GM19463 (cell line): ENCODE data around the gene NELFA.

Source experiments
- ATAC-seq: cut with Tn5 transposase; IDR thresholded peaks from one replicate; pipeline ENCODE4 v1.9.1; 2021; ENCODE audit warnings: mild to moderate bottlenecking, moderate library complexity; ENCODE audit not compliant: unreplicated experiment

NELFA gene

GRCh38 chr4:1968686-1969295, 40.0 kb downstream of the NELFA start:
- no peak for ATAC-seq

GRCh38 chr4:1967512-1968149, 41.1 kb downstream of the NELFA start:
- ATAC-seq, result no peak

DNA sequence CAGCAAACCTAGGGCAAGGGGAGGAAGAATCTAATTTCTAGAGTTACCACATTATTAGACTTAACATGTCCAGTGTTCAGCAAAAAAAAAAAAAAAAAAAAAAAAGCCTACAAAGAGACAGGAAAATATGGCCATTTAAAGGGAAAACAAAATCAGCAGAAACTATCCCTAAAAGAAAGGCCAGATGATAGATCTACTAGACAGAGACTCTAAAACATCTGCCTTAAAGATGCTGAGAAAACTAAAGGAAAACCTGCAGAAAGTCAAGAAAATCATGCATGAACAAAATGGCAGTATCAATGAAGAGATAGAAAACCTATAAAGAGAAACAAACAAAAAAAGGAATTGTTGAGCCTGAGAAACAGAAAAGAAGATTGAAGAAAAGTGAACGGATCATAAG, 43.8 kb downstream of the NELFA start:
- ATAC-seq, result no peak

DNA sequence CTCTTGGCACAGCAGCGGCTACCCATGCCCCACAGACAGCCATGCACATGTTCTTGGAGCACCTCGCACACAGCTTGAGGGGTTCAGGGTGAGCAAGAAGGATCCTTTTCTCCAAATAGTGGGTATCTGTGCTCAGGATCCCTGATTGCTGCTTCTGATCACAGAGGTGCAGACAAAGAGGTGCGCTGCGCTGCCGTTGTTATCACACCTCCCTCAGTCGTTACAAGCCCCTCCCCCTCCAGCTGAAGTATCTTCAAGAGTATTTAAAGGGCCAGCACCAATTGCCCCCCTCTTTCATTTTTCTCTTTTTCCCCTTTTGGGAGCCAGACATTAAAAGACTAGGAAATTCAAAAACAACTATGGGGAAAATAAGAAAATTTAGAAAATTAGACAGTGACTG, 44.3 kb downstream of the NELFA start:
- ATAC-seq, result no peak

DNA sequence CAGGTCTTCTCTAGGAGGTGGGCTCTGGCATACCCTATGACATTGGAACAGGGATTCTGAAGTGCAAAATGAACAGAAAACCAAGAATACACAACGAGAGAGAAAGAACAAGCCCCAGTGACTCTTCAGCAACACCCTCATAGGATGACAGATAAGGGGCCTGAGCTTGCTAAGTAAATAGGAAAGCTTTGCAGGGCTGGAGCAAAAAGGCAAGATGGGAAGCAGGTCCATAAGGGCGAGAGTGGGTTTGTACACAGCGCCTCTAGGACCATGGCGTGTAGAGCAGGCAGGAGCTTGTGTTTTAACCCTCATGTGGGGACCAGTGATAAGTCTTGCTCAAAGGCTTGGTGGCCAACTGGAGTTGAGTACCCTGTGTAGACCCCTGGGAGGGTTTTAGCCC, 45.8 kb downstream of the NELFA start:
- ATAC-seq, result no peak

- no peak for ATAC-seq
Observed at GRCh38 chr4:1961563-1961962, 47.2 kb downstream of the NELFA start.

- ATAC-seq, result no peak
Observed at GRCh38 chr4:1961038-1961437, 47.7 kb downstream of the NELFA start.

DNA sequence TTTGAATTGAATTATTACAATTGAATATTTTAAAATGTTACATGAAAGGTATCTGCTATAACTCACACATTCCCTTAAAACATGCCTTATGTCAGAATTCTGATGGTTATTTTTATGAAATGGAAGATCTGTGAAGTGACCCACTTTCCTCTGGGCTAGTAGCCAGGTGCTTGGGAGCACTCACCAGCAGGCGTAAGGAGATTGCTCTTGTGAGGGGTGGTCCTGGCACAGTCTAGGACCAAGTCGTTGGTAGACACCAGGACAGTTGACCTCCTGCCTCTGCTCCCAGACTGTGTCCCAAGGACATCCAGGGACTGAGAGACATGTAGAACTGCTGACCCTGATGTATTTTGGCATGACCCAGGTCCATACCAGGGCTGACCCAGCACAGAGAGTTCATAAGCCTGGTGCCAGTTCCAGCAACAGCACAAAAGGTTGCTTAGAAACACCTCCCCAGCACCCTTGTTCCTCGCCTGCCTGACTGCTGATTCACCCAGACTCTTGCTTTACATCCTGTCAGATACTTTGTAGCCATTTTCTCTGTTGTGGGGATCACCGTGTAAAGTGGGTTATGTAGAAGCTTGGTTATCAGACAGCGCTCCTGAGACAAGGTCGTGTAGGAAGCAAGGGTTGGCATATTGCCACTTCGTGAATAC, 48.5 kb downstream of the NELFA start:
- no peak for ATAC-seq

- no peak for ATAC-seq
Observed at GRCh38 chr4:1959104-1959384, 49.7 kb downstream of the NELFA start.

DNA sequence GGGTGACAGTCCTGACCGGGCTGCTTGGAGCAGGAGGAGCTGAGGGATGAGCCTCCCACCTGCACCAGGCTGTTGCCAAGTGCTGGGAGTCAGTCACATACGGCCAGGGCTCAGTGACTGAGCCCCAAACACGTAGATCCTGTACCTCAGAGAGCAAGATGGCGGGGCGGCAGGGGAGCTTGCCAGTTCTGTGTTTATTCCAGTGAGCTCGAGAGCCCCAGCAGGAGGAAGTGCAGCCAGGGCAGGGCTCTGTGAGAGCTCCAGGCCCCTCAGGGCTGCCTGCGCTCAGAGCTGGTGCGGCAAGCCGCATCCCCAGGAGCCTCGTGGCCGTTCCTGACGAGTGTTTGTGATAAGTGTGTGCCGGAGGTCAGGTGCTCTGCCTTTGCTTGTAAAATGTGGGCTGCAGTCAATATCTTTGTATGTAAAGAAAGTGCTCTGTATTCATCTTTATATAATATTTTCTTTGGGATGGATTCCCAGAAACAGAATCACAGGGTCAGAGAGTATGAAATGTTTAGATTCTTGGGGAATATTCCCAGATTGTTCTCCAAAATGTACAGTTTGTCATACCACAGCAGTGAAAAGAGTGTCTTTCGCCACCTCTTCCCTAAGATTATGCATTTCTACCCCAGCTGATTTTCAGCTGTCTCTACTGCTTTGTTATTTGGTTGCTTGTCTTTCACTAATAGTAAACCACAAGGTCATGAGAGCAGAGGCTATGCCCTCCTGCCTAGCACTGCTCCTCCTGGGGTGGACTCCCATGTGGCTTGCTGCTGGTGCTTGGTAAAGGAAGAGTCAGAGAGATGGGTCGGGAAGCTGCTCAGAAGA, 50.3 kb downstream of the NELFA start:
- no peak for ATAC-seq

DNA sequence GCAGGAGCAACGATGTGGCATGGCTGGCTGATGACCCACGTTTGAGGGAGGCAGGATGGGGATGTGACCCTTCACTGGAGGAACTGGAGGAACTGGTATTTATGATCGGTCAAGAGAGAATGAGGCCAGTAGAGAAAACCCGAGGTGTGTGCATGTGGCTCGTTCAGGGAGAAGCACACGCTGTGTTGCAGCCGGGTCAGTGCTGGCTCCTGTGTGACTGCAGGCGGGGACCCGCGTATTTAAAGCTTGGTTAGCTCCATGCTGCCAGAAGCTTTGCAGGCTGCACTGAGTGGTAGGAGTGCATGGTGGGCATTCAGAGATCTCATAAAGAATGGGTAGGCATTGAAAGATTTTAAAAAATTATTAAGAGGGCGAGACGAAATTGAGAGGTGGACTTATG, 52.1 kb downstream of the NELFA start:
- ATAC-seq, result no peak

DNA sequence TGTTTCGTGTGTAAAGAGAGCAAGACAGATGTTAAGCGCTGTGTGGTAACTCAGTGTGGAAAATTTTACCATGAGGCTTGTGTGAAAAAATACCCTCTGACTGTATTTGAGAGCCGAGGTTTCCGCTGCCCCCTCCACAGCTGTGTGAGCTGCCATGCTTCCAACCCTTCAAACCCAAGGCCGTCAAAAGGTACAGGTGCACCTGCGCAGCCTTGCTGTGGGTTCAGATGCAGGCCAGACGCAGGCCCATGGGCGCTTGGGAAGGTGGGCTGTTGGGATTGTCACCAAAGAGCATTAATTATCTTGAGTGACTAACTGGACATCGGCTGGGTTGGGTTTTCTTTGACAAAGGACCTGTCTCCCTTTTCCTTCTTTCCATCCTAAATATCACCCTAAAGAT, 55.4 kb downstream of the NELFA start:
- ATAC-seq, result no peak

GRCh38 chr4:1952719-1953118, 56.1 kb downstream of the NELFA start:
- ATAC-seq, result no peak

GRCh38 chr4:1952058-1952700, 56.6 kb downstream of the NELFA start:
- no peak for ATAC-seq

DNA sequence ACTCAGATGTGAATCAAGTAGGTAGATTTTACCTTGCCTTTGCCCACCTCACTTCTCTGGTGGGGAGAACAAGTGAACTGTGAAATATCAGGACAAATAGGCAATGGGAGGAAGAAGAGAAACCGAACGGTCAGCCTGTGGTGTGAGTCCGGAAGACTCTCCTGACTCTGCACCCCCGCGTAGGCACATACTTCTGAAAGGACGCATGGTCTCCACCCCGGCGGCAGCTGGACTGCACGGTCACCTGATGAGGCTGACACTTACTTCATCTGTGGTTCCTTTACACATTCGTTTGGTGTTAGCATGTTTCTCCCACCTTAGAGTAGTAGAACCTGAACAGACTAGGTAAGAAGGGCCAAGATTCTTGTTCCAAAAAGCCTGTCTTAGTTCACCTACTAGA, 58.4 kb downstream of the NELFA start:
- no peak for ATAC-seq

GRCh38 chr4:1948892-1949436, 59.8 kb downstream of the NELFA start:
- no peak for ATAC-seq

GRCh38 chr4:1948232-1948631, 60.5 kb downstream of the NELFA start:
- no peak for ATAC-seq

DNA sequence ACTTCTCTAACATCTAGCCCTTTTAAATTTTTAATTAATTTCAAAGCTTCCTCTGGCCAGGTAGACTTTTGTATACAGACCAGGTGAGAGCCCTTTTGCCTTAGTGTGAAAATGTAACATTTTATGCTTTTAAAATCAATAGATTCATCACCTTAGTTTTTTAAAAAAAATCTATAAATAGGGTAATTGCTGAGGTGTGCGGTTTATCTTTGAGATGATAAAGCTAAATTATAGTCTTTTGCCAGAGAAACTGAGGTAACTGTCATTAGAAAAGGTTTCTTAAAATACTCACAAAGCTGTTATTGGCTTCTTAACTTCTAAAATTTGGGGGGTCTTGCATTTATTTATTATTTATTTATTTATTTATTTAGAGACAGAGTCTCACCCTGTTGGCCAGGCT, 62.9 kb downstream of the NELFA start:
- no peak for ATAC-seq

DNA sequence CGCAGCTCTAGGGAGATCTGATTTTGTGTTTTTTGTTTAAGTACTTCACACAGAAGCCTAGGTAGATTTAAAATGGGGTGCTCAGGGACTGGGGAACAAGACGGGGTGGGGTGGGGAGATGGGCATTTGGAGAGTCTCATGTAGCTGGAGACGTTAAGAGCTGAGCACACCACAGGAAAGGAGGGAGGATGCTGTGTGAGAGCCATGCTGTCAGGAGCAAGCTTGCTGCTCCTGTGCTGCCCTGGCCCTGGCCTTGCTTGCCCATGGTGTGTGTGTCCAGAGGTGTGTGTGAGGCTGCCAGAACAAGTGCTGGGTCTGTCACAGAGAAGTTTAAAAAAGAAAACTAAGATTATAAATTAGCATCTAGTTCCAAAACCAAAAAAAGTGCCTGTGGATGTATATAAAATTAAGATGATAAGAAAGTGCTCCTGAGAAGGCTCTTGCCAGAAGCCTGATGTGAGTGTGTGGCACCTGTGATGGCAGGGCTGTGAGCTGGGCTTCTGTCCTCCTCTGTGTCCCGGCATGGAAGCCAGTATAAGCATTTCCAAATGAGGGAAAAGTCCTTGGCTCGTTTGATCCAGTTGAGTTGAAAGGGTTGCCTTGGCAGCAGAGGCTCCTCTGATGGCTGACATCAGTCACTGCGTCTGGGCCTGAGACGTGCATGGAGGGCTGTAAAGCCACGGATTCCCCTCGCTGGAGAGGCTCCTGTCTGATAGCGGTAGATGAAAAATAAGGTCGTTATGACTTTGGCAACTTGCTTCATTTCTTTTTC, 63.5 kb downstream of the NELFA start:
- no peak for ATAC-seq

GRCh38 chr4:1943928-1944327, 64.8 kb downstream of the NELFA start:
- no peak for ATAC-seq
